IMR-90 (cell line): ENCODE data around the gene ITFG1. TPM values are rescaled to one million over a fixed set of nuclear protein-coding genes. Genes with fewer than 3 reads are reported as not detected.

ENCODE experiments used
- ATAC-seq: fragments of 200-7000 bp; cut with Tn5 transposase; 2 replicates; pipeline ENCODE4 v1.9.1; 2020; ENCODE audit warnings: low read depth, mild to moderate bottlenecking, moderate library complexity
- BruUV-seq: library from RNA; stranded (reverse); fragments of 400-500 nt; replicated peaks from 2 replicates; lab custom pipeline; 2021; lab: Mats Ljungman, UMichigan
- CTCF ChIA-PET: fragments of 300-600 bp; formaldehyde crosslinking; extraction: SDS; loops from one replicate; lab custom pipeline; 2021; ENCODE audit warnings: antibody characterized with exemption; lab: Yijun Ruan, JAX
- POLR2A ChIA-PET: fragments of 300-600 bp; sonication (Branson Sonifier 250); formaldehyde crosslinking; loops from one replicate; lab custom pipeline; 2022; ENCODE audit warnings: antibody characterized with exemption; ENCODE audit not compliant: unreplicated experiment; lab: Charles Lee
- DNase-seq: peaks from one replicate; pipeline ENCODE4 v3.0.0; 2013
- H2AFZ ChIP-seq: replicated peaks from 2 replicates; pipeline ENCODE3; 2013; ENCODE audit warnings: low read length, mild to moderate bottlenecking; ENCODE audit not compliant: poor library complexity
- H2AK5ac ChIP-seq: 2 replicates; pipeline ENCODE4 v1.6.1; 2013; ENCODE audit warnings: low read depth, low read length, inconsistent platforms
- H2AK9ac ChIP-seq: replicated peaks from 2 replicates; pipeline ENCODE3; 2013; ENCODE audit warnings: mild to moderate bottlenecking, low read depth, low read length, moderate library complexity; ENCODE audit not compliant: poor library complexity
- H2BK120ac ChIP-seq: 2 replicates; pipeline ENCODE4 v1.6.1; 2013; ENCODE audit warnings: low read depth, low read length, inconsistent platforms
- H2BK15ac ChIP-seq: 3 replicates; pipeline ENCODE4 v1.6.1; 2013; ENCODE audit warnings: low read depth, low read length, inconsistent platforms
- H2BK20ac ChIP-seq: 2 replicates; pipeline ENCODE4 v1.6.1; 2013; ENCODE audit warnings: low read depth, mild to moderate bottlenecking, inconsistent platforms, low read length, moderate library complexity
- H2BK5ac ChIP-seq: 2 replicates; pipeline ENCODE4 v1.6.1; 2013; ENCODE audit warnings: mild to moderate bottlenecking, low read depth, low read length, inconsistent platforms; ENCODE audit not compliant: poor library complexity, severe bottlenecking
- H3K14ac ChIP-seq: replicated peaks from 2 replicates; pipeline ENCODE4 v1.6.1; 2013; ENCODE audit warnings: low read depth, low read length, inconsistent platforms
- H3K18ac ChIP-seq: 2 replicates; pipeline ENCODE4 v1.6.1; 2013; ENCODE audit warnings: low read depth, low read length, control low read depth
- H3K23ac ChIP-seq: 2 replicates; pipeline ENCODE4 v1.6.1; 2013; ENCODE audit warnings: low read depth, low read length, inconsistent platforms
- H3K27ac ChIP-seq: 2 replicates; pipeline ENCODE4 v1.5.1; 2013; ENCODE audit warnings: mild to moderate bottlenecking, control low read depth, low read length; ENCODE audit not compliant: insufficient read depth
- H3K27me3 ChIP-seq: 2 replicates; pipeline ENCODE4 v1.6.1; 2013; ENCODE audit warnings: low read length; ENCODE audit not compliant: control insufficient read depth, insufficient read depth
- H3K36me3 ChIP-seq: 2 replicates; pipeline ENCODE4 v1.6.1; 2013; ENCODE audit warnings: low read length, mixed read lengths; ENCODE audit not compliant: control insufficient read depth, insufficient read depth
- H3K4ac ChIP-seq: 2 replicates; pipeline ENCODE4 v1.6.1; 2013; ENCODE audit warnings: low read depth, low read length, inconsistent platforms
- H3K4me1 ChIP-seq: 2 replicates; pipeline ENCODE4 v1.6.1; 2013; ENCODE audit warnings: low read length, mixed read lengths; ENCODE audit not compliant: control insufficient read depth, insufficient read depth
- H3K4me2 ChIP-seq: 2 replicates; pipeline ENCODE4 v1.6.1; 2013; ENCODE audit warnings: low read depth, mild to moderate bottlenecking, control low read depth, low read length, moderate library complexity
- H3K4me3 ChIP-seq: 2 replicates; pipeline ENCODE4 v1.5.1; 2013; ENCODE audit warnings: low read depth, mild to moderate bottlenecking, control low read depth, low read length, moderate library complexity; ENCODE audit not compliant: insufficient read depth
- H3K56ac ChIP-seq: 2 replicates; pipeline ENCODE4 v1.6.1; 2013; ENCODE audit warnings: low read length, inconsistent platforms; ENCODE audit not compliant: insufficient read depth; ENCODE audit errors: extremely low read depth
- H3K79me1 ChIP-seq, 2 experiments: 2 replicates each; pipeline ENCODE4 v1.6.1; 2013; ENCODE audit warnings: low read length in 2 of 2, inconsistent platforms in 1 of 2, low read depth in 1 of 2
- H3K9ac ChIP-seq: 2 replicates; pipeline ENCODE4 v1.6.1; 2013; ENCODE audit warnings: low read depth, low read length, control low read depth
- H3K9me1 ChIP-seq: 2 replicates; pipeline ENCODE4 v1.6.1; 2013; ENCODE audit warnings: low read length, inconsistent platforms; ENCODE audit not compliant: insufficient read depth
- H3K9me3 ChIP-seq: 2 replicates; pipeline ENCODE4 v1.6.1; 2013; ENCODE audit warnings: low read length; ENCODE audit not compliant: control insufficient read depth, insufficient read depth
- H4K20me1 ChIP-seq: 2 replicates; pipeline ENCODE4 v1.6.1; 2013; ENCODE audit warnings: low read length, inconsistent platforms; ENCODE audit not compliant: insufficient read depth
- H4K5ac ChIP-seq: 2 replicates; pipeline ENCODE4 v1.6.1; 2013; ENCODE audit warnings: mild to moderate bottlenecking, low read depth, low read length, control low read depth
- H4K8ac ChIP-seq, 2 experiments: 2 replicates each; pipeline ENCODE4 v1.6.1; 2013; ENCODE audit warnings: low read depth in 2 of 2, low read length in 2 of 2, control low read depth in 1 of 2, inconsistent platforms in 1 of 2
- H4K91ac ChIP-seq: 2 replicates; pipeline ENCODE4 v1.6.1; 2013; ENCODE audit warnings: low read depth, low read length, inconsistent platforms; ENCODE audit not compliant: insufficient read depth
- BHLHE40 ChIP-seq: fragments of 150-350 bp; IDR thresholded peaks from 2 replicates; pipeline ENCODE4 v1.6.1; 2016; ENCODE audit warnings: mild to moderate bottlenecking, low read depth, low read length
- CEBPB ChIP-seq: IDR thresholded peaks from 2 replicates; pipeline ENCODE4 v1.6.1; 2012; ENCODE audit warnings: low read depth, low read length, improper control_type of control experiment
- CHD1 ChIP-seq: IDR thresholded peaks from 2 replicates; pipeline ENCODE4 v1.6.1; 2012; ENCODE audit warnings: low read depth, low read length, improper control_type of control experiment
- CTCF ChIP-seq: conservative IDR thresholded peaks from 2 replicates; pipeline ENCODE4 v1.5.1; 2012; ENCODE audit warnings: mild to moderate bottlenecking, low read depth, low read length, improper control_type of control experiment
- ELK1 ChIP-seq: fragments of 150-350 bp; IDR thresholded peaks from 2 replicates; pipeline ENCODE4 v1.6.1; 2016; ENCODE audit warnings: low read depth, mild to moderate bottlenecking, low read length, moderate library complexity, borderline replicate concordance
- FOS ChIP-seq: fragments of 150-350 bp; IDR thresholded peaks from 2 replicates; pipeline ENCODE4 v1.6.1; 2016; ENCODE audit warnings: low read depth, low read length
- MAFK ChIP-seq: IDR thresholded peaks from 2 replicates; pipeline ENCODE4 v1.6.1; 2012; ENCODE audit warnings: low read depth, low read length, improper control_type of control experiment
- MAZ ChIP-seq: IDR thresholded peaks from 2 replicates; pipeline ENCODE4 v1.6.1; 2012; ENCODE audit warnings: low read depth, mild to moderate bottlenecking, low read length, improper control_type of control experiment, moderate library complexity, borderline replicate concordance
- MXI1 ChIP-seq: IDR thresholded peaks from 2 replicates; pipeline ENCODE4 v1.6.1; 2012; ENCODE audit warnings: low read depth, mild to moderate bottlenecking, low read length, moderate library complexity, borderline replicate concordance
- NFE2L2 ChIP-seq: fragments of 150-350 bp; IDR thresholded peaks from 2 replicates; pipeline ENCODE4 v1.6.1; 2016; ENCODE audit warnings: low read depth, mild to moderate bottlenecking, low read length
- POLR2A ChIP-seq: IDR thresholded peaks from 2 replicates; pipeline ENCODE4 v1.6.1; 2012; ENCODE audit warnings: mild to moderate bottlenecking, low read depth, low read length
- RAD21 ChIP-seq: IDR thresholded peaks from 2 replicates; pipeline ENCODE4 v1.6.1; 2012; ENCODE audit warnings: low read length, improper control_type of control experiment
- RCOR1 ChIP-seq: IDR thresholded peaks from 2 replicates; pipeline ENCODE4 v1.6.1; 2012; ENCODE audit warnings: mild to moderate bottlenecking, low read length, improper control_type of control experiment; ENCODE audit not compliant: insufficient replicate concordance
- RFX5 ChIP-seq: IDR thresholded peaks from 2 replicates; pipeline ENCODE4 v1.8.0; 2012; ENCODE audit warnings: low read depth, mild to moderate bottlenecking, low read length, moderate library complexity
- SMC3 ChIP-seq: fragments of 150-350 bp; IDR thresholded peaks from 2 replicates; pipeline ENCODE4 v1.6.1; 2016; ENCODE audit warnings: low read depth, mild to moderate bottlenecking, antibody characterized with exemption, low read length, moderate library complexity
- USF2 ChIP-seq: fragments of 150-350 bp; IDR thresholded peaks from 2 replicates; pipeline ENCODE4 v1.6.1; 2017; ENCODE audit warnings: mild to moderate bottlenecking, antibody characterized with exemption, low read length, low read depth
- WGBS, 2 experiments: methylation state at CpG; one replicate each; pipeline versions ENCODE4 v1.1.5 to v1.1.7; 2013; ENCODE audit warnings: missing lambda C conversion rate in 2 of 2; ENCODE audit not compliant: insufficient read length in 1 of 2; ENCODE audit errors: extremely low coverage in 2 of 2; 5-methylcytosine and 5-hydroxymethylcytosine counted together
- dilution Hi-C: fragments of 300-500 bp; cut with HindIII; formaldehyde crosslinking; loops from one replicate; pipeline ENCODE4 v1.14.3; 2018; ENCODE audit warnings: low sequenced_read_pairs; ENCODE audit not compliant: unreplicated experiment
- in situ Hi-C: fragments of 300-500 bp; cut with MboI; formaldehyde crosslinking; loops from 3 replicates; pipeline ENCODE4 v1.14.3; 2019; ENCODE audit warnings: low sequenced_read_pairs, inconsistent platforms, mixed read lengths
- intact Hi-C: fragments of 100-400 bp; cut with micrococcal nuclease; formaldehyde crosslinking; loops from 2 replicates; pipeline ENCODE4 v1.10.0; 2022
- polyA plus RNA-seq, 3 experiments: library from polyadenylated mRNA; depleted of rRNA; stranded (reverse); fragments of >200 nt; gene quantifications; 2 replicates each; pipeline ENCODE4 v1.2.3, GENCODE V29; 2012; ENCODE audit warnings: low replicate concordance in 1 of 3
- total RNA-seq: library from RNA; depleted of rRNA; stranded (reverse); fragments of >200 nt; gene quantifications from 2 replicates; pipeline ENCODE4 v1.2.3, GENCODE V29; 2012

Gene ITFG1
- total and polyA plus RNA-seq, 2 of the 4 experiments (the other 2 are of a cell fraction), result 54.3 to 60.4 TPM

GRCh38 chr16:47230296-47230695 lies 230.6 kb downstream of the ITFG1 start:
- H2BK15ac ChIP-seq, result no peak overlapping the region
- no peaks in the 10 kb centered on the region for H3K9me3 ChIP-seq
- dilution Hi-C loops, result no loop called here
- H3K23ac ChIP-seq, result no peak overlapping the region
- no peak overlapping the region for H3K4me3 ChIP-seq
- H3K36me3 ChIP-seq, result no peaks in the 10 kb centered on the region
- H2AFZ ChIP-seq, result no peak overlapping the region
- ChIA-PET CTCF (no interaction called here), POLR2A (no interaction called here)
- intact Hi-C loops, result no loop called here
- H2BK120ac ChIP-seq, result no peak overlapping the region
- H4K91ac ChIP-seq, result no peak overlapping the region
- no peak overlapping the region for H3K14ac ChIP-seq
- H3K4me2 ChIP-seq, result no peak overlapping the region
- H2AK5ac ChIP-seq, result no peak overlapping the region
- H2AK9ac ChIP-seq, result no peak overlapping the region
- H3K27me3 ChIP-seq, result no peaks in the 10 kb centered on the region
- H2BK5ac ChIP-seq, result no peak overlapping the region
- H3K9ac ChIP-seq, result no peak overlapping the region
- H3K4ac ChIP-seq, result no peak overlapping the region
- DNase-seq (no peak), ATAC-seq (no peak)
- in situ Hi-C loops, result no loop called here
- TF ChIP-seq ELK1, result no peak
- TF ChIP-seq RFX5, result no peak
- TF ChIP-seq MXI1, result no peak
- TF ChIP-seq CTCF, result no peak
- no peak for TF ChIP-seq SMC3
- no peak for TF ChIP-seq RCOR1
- no peak for TF ChIP-seq RAD21
- TF ChIP-seq POLR2A, result no peak
- TF ChIP-seq BHLHE40, result no peak
- TF ChIP-seq USF2, result no peak
- TF ChIP-seq CEBPB, result no peak
- TF ChIP-seq MAZ, result no peak
- no peak for TF ChIP-seq FOS
- TF ChIP-seq MAFK, result no peak
- TF ChIP-seq CHD1, result no peak
- no peak for TF ChIP-seq NFE2L2
- H3K79me1 ChIP-seq, result no peaks in the 10 kb centered on the region
- H4K8ac ChIP-seq, result no peak overlapping the region
- no peaks in the 10 kb centered on the region for H4K20me1 ChIP-seq
- H3K9me1 ChIP-seq, result no peaks in the 10 kb centered on the region
- no TSS peak for BruUV-seq
- H3K56ac ChIP-seq, result no peak overlapping the region
- no peak overlapping the region for H3K27ac ChIP-seq
- no peak overlapping the region for H3K18ac ChIP-seq
- 100% methylated on average over 4 of the region's 6 CpGs; no CpG with 5 or more reads in 1 of the 2 experiments for WGBS, 2 experiments
- H2BK20ac ChIP-seq, result no peak overlapping the region
- no peaks in the 10 kb centered on the region for H3K4me1 ChIP-seq
- no peak overlapping the region for H4K5ac ChIP-seq
